Measurements from ENCODE around the gene FKBP1A.
"Not testable (repeated sequence)": the region's sequence is repeated elsewhere in the genome, so short reads cannot be mapped to it uniquely, and the experiment has no call there.

FKBP1A gene

GRCh38 chr20:1417273-1417672, 24.4 kb upstream of the FKBP1A start:
- DNase-seq (ENCODE audit: low read depth, low spot score), result peak; percentile 14

GRCh38 chr20:1415667-1416468, 23.0 kb upstream of the FKBP1A start:
- peak; percentile 72 for DNase-seq (ENCODE audit: low read depth, low spot score)

GRCh38 chr20:1414982-1415381, 22.1 kb upstream of the FKBP1A start:
- no peak for DNase-seq (ENCODE audit: low read depth, low spot score)

- DNase-seq (ENCODE audit: low read depth, low spot score), result no peak
Measured at GRCh38 chr20:1405801-1406200, 12.9 kb upstream of the FKBP1A start.

GRCh38 chr20:1403624-1404023, 10.8 kb upstream of the FKBP1A start:
- no peak for DNase-seq (ENCODE audit: low read depth, low spot score)

- DNase-seq (ENCODE audit: low read depth, low spot score), result peak; percentile 60
Measured at GRCh38 chr20:1402149-1402548, 9.3 kb upstream of the FKBP1A start.

GRCh38 chr20:1401451-1401907, 8.6 kb upstream of the FKBP1A start:
- DNase-seq (ENCODE audit: low read depth, low spot score), result no peak

GRCh38 chr20:1399678-1400366, 7.0 kb upstream of the FKBP1A start:
- peak; percentile 14 for DNase-seq (ENCODE audit: low read depth, low spot score)

- not testable (repeated sequence) for DNase-seq (ENCODE audit: low read depth, low spot score)
Measured at GRCh38 chr20:1398185-1398584, 5.3 kb upstream of the FKBP1A start.

GRCh38 chr20:1397710-1398109, 4.9 kb upstream of the FKBP1A start:
- no peak for DNase-seq (ENCODE audit: low read depth, low spot score)

GRCh38 chr20:1396702-1397101, 3.8 kb upstream of the FKBP1A start:
- no peak for DNase-seq (ENCODE audit: low read depth, low spot score)

GRCh38 chr20:1396264-1396663, 3.4 kb upstream of the FKBP1A start:
- DNase-seq (ENCODE audit: low read depth, low spot score), result no peak

GRCh38 chr20:1394686-1395085, 1.8 kb upstream of the FKBP1A start:
- DNase-seq (ENCODE audit: low read depth, low spot score), result no peak

GRCh38 chr20:1393507-1393882, 641 bp upstream of the FKBP1A start:
- DNase-seq (ENCODE audit: low read depth, low spot score), result no peak

- DNase-seq (ENCODE audit: low read depth, low spot score), result no peak
Measured at GRCh38 chr20:1392443-1392692, 486 bp downstream of the FKBP1A start.

- peak; percentile 62 for DNase-seq (ENCODE audit: low read depth, low spot score)
Measured at GRCh38 chr20:1391640-1392442, 1.0 kb downstream of the FKBP1A start.

- peak; percentile 21 for DNase-seq (ENCODE audit: low read depth, low spot score)
Measured at GRCh38 chr20:1390581-1391403, 2.1 kb downstream of the FKBP1A start.

GRCh38 chr20:1389703-1390580, 2.9 kb downstream of the FKBP1A start:
- peak; percentile 29 for DNase-seq (ENCODE audit: low read depth, low spot score)

GRCh38 chr20:1388741-1389483, 3.9 kb downstream of the FKBP1A start:
- DNase-seq (ENCODE audit: low read depth, low spot score), result no peak

- DNase-seq (ENCODE audit: low read depth, low spot score), result no peak
Measured at GRCh38 chr20:1388253-1388652, 4.6 kb downstream of the FKBP1A start.
